GM18907 (cell line): ENCODE data around the gene JPH3.

Experiments
- ATAC-seq: cut with Tn5 transposase; IDR thresholded peaks from one replicate; pipeline ENCODE4 v1.9.1; 2021; ENCODE audit warnings: mild to moderate bottlenecking, moderate library complexity; ENCODE audit not compliant: unreplicated experiment

JPH3 gene

DNA sequence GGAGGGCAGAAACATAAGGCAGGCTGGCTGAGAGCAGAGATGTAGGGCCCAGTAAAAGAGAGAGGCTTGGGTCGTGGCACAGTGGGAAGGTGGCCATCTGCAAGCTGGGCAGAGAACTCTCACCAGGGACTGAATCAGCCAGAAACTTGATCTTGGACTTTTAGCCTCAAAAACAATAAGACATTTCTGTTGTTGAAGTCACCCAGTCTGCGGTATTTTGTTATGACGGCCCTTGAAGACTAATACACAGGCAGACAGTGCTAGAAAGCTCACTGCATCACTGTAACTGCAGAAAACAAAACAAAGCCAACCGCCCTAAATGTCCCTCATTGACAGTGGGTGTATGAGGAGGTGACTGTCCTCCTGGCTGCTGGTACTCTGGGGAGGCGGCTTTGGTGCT lies 3.9 kb upstream of the JPH3 start:
- no peak for ATAC-seq

DNA sequence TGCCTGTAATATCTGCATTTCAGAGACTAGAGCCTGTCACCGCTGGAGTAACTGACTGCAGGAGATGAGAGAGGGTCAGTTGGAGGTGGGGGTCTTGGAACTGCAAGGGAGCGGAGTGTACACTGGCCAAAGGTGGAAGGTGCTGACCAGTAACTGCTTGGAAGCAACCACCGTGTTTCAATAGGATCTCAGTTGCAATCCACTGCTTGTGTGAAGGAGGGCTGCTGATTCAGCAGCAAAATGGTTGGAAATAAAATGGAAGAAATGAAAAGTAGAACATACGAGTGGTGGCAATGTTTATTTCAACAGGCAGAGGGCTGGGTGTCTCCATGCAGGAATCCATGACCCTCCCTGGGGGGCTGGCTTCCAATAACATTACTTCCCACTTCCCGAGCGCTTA lies 2.1 kb upstream of the JPH3 start:
- ATAC-seq, result no peak

DNA sequence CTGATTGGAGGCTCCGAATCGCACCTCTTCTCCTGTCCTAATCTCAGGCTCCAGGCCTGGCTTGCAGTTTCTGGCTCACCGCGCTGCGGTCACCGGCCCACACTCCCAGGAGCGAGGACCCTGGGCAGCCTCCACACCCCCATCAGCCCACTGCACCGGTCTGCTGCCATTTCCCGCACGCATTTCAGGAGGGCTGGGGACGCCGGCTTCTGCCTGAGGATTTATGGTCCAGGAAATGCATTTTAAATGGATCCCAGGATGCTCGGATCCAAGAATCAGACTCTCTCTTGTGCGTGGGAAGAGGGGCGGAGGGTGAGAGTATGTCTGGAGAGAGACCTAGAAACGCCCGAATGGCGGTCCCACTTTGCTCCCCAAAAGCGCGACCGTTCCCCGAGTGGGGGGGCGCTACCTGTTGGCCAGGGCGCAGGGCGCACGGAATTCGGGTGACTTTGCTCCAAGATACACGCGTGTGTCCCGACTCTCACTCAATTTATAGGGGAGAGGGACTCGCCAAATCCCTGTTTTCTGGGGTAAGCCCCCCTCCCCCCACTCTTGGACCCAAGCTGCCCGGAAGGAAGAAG lies 817 bp upstream of the JPH3 start:
- ATAC-seq, result no peak

DNA sequence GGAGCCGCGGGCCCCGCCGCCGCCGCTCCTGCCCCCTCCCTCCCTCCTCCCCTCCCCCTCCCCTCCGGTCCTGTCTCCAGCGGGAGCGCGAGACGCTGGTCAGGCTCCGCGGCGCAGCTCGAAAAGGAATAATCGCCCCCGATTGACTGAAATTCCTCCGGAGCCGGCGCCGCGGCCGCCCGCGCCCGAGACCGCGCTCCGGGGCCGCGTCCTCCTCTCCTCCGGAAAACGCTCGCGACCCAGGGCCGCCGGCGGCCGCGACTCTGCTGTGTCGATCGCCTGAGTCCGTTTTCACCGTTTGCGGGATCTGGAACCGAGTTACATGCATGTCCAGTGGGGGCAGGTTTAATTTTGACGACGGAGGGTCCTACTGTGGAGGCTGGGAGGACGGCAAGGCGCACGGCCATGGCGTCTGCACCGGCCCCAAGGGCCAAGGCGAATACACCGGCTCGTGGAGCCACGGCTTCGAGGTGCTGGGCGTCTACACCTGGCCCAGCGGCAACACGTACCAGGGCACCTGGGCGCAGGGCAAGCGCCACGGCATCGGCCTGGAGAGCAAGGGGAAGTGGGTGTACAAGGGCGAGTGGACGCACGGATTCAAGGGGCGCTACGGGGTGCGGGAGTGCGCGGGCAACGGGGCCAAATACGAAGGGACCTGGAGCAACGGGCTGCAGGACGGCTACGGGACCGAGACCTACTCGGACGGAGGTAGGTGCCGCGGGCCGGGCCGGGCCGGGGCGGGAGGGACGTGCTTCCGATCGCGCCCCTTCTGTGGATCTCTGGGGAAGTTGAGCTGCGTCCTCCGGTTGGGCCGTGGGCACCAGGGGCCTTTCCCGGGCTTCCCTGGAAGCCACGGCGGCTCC lies 744 bp downstream of the JPH3 start:
- no peak for ATAC-seq

DNA sequence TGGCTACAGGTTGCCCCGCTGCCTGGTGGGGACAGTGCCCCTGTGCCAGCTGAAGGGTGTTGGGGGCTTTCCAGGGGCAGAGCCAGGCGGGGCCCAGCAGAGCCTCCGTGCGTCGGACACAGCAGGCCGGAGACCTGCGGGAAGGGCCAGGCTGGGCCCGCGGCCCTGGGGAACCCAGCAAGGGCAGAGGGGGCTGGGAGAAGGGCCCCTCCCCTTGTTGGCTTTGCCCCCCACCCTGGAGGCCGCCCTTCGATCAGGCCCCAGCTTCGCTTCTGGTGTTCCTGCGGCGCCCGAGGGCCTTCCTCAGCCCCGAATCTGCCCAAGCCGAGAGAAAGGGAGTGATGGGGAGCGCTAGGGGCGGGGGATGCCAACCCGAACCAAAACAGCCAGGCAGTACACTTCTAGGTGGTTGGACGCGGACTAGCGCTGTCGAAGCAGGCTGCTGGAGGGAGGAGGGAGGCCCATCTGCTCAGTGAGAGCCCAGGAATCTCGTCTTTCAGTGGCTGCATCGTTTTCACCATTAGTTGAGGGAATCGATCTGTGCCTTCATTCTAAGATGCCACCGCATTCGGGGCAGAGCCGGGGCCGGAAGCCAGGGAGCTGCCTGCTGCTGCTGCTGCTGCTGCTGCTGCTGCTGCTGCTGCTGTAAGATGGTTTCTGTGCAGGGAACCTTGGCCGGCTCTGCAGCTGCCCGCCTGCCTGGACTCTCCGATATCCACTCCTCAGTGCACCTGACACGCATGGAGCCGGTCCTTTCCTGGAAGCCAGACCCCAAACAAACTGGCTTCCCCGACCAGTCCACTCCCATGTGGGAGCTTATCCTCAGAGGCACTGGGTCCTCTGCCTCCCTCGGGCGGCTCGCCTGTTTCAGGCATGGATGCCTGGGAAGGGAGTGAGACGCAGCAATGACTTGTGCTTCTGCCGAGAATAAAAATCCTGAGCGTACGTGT lies 1.7 kb downstream of the JPH3 start:
- no peak for ATAC-seq

DNA sequence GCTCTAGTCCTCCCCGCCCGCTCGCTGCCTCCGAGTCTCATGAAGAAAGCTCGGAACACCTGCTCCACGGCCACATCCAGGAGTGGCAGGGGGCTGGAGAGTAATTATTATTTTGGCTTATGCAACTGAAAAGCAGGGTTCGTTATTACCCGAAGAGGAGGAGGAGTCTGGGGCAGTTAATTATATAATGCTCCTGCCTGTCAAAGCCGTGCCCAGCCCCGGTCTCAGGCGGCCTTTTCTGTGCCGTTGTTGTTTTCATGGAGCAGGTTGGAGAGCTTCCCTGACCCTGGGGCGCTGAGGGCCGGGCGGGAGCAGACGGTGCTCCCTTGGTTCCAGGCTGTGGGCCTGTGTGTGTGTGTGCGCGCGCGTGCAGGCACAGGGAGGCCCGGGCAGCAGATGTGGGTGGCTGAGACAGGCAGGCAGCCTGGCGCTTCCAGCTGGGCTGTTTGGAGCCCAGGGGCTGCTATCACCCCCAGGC lies 2.4 kb downstream of the JPH3 start:
- no peak for ATAC-seq

DNA sequence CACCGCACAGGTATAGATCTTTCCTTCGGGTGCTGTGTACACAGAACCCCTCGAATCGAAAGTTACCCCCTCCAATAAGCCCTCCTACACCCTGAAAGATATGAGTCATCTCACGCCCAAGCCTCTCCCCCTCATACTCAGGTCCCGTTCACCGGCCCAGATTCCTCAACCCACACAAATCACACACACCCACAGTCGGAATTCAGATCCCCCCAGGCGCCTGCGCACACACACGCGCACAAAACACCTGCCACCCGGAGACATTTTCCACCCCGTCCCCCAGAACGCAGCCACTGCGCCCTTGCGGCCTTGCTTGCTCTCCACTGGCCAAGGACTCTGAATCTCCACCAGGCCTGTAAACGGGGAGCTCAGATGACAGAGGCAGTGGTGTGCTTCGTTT lies 4.9 kb downstream of the JPH3 start:
- no peak for ATAC-seq

DNA sequence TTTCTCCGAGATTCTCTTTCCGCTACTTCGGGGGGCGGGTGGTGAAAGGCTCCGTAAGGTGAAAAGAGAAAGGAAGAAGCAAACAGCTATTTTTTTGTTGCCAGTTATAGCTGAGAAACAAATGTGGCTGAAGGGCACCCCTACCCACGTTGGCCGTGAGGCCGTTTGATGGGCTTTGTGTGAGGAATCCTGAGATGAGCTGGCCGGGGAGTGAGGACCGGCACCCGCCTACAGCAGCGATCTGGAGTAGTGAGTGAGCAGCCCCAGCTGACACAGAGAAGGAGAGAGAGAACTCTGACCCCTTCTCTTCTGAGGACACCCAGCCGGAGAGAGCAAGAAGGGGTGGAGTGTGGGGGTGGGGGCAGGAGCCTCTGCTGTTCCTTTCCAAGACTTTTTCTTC lies 5.6 kb downstream of the JPH3 start:
- no peak for ATAC-seq

DNA sequence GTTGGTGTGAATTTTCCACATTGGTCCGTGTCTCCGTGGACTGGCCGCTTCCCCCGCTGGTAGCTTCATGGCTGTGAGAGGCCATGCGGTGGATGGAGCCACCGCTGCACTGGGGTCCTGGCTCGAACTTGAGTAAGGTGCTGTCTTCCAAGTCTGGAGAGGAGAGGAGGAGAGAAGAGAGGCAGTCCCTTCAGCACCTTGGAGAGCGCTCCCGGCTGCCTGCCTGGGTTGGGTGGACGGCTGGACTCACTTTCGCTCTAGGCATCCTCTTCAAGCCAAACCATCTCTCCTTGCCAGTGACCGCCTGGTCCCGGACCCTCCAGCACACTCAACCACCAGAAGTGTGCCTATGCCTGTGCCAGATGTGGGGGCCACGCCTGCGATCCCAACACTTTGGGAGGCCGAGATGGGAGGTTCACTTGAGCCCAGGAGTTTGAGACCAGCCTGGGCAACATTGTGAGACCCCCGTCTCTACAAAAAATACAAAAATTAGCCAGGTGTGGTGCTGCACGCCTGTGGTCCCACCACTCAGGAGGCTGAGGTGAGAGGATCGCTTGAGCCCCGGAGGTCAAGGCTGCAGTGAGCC lies 6.2 kb downstream of the JPH3 start:
- no peak for ATAC-seq

DNA sequence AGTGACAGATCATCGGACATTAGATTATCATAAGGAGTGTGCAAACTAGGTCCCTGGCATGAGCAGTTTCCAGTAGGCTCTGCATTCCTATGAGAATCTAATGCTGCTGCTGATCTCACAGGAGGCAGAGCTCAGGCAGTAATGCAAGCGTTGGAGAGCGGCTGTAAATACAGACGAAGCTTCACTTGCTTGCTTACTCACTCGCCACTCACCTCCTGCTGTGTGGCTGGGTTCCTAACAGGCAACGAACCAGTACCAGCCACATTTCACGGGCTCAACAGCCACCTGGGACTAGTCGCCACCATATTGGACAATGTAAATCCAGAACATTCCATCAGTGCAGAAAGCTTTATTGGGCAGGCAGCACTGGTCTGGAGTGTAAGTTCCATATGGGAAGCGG lies 7.7 kb downstream of the JPH3 start:
- no peak for ATAC-seq

DNA sequence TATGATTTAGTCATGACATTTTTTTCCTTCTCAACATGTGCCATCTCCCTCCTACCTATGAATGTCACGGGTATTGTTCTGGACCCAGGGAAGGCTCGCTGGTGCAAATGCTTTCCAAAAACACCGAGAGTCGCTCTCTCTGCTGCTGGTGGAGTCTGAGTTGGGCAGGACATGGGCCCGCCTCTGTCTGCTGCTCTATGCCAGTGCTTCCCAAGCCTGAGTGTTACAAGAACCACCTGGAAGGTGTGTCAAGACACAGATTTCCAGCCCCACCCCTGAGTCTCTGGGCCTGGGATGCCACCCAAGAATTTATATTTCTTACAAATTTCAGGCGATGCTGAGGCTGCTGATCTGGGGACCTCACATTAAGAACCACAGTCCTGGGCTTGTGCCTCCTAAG lies 9.1 kb downstream of the JPH3 start:
- no peak for ATAC-seq

DNA sequence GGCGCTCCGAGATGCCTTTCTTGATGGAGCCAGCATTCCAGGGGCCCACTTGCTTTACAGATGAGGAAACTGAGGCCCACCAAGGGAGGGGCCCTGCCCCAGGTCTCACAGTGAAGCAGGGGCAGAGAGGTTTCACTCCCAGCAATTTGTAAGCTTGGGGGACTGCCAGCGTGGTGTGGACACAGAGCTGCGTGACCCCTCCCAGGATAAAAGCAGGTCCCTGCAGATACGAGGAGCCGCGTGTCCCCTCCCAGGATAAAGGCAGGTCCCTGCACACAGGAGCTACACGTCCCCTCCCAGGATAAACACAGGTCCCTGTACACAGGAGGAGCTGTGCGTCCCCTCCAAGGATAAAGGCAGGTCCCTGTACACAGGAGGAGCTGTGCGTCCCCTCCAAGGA lies 11.7 kb downstream of the JPH3 start:
- ATAC-seq, result no peak

DNA sequence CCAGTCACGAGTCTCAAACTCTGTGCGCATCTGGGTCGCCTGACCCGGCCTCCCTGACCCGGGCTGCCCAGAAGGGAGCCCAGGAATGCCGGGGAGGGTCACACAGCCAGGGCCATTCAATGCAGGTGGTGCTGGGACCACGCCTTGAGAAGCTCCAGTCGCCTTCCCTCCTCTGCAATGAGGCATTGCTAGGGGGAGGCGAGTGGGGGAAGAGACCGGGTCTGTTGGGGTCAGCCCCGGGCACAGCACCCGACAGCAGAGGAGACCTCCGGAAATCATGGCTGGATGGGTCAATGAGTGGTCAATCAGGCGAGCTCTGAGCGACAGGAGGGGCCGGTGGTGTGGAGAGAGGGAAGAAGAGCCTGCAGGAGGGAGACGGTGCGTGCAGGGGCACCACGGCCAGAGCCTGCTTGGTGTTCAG lies 13.3 kb downstream of the JPH3 start:
- ATAC-seq, result no peak

DNA sequence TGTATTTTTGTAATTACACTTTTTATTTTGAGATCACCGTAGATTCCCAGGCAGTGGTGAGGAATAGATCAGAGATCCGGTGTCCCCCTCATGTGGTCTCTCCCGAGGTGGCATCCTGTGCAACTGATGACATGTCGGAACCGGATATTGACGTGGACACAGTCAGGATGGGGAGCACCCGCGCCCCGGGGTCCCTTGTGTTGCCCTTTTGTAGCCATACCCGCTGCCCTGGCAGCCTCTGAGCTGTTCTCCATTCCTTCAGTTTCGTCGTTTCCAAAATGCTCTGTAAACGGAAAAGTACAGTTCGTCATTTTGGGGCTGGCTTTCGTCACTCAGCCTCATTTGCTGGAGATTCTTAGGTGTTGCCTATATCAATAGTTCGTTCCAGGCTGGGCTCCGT lies 14.2 kb downstream of the JPH3 start:
- ATAC-seq, result no peak

DNA sequence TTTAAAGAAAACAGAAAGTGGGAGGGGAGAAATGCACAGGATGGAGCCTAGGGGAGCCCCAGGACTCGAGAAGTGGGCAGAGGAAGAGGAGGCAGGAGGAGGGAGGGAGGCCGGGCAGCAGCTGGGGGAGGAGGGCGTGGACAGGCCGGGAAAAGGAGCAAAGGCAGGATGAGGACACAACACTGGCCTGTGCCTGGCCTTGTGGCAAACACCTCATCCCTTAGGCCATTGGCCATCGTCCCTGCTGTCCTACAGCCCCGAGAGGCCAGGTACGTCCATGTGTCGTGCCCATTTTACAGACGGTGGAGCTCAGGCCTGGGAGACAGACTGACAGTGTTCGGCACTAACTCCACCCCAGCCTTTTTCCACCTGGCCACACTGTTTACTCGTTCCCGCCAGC lies 15.9 kb downstream of the JPH3 start:
- ATAC-seq, result no peak

DNA sequence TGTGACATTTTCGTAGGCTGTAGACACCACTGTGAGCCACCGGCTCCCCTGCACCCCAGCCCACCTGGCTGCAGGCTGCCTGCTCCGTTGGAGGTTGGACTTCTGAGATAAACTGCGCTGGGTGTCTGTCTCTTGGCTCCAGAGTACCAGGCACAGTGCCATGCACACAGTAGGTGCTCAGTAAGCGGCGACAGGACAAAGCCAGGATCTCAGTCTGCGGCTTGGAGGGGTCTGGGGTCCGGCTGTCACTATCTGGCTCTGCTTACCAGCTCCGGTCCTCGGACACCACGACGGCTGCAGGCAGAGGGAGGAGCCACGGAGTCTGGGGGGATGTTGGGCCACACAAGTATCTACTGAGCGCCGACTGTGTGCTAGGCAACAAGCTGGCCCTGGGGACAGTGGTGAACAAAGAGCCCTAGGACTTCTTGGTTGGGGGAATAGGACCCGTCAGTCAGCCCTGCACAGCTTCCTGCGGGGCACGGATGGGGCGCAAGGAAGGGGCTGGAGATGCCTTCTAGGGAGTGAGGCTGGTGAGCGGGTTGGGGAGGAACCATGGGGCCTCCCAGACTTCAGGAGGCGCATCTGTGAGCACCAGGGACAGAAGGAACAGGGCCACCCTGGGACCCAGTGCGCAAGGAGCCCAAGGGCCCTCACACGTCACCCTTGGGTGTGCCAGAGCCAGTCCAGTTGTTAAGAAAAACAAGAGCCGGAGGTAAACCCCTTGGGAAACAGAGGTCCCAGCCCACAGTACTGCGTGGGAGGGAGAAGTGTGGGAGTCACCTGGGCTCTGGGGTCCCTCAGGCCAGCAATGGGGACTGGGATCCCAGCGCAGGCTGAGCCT lies 17.3 kb downstream of the JPH3 start:
- no peak for ATAC-seq

DNA sequence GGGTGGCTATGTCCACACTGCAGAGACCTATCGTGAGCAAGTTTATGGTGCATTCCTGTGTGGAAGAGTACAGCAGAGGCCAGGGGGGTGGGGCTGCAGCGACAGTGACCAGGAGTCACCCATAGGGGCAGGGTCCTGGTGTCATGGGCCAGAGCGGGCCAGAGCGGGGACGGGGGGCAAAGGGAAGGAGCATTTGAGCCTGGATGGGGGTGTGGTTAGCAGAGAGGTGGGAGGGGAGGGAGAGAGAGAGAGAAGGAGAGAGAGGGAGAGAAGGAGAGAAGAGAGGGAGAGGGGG lies 17.8 kb downstream of the JPH3 start:
- no peak for ATAC-seq

DNA sequence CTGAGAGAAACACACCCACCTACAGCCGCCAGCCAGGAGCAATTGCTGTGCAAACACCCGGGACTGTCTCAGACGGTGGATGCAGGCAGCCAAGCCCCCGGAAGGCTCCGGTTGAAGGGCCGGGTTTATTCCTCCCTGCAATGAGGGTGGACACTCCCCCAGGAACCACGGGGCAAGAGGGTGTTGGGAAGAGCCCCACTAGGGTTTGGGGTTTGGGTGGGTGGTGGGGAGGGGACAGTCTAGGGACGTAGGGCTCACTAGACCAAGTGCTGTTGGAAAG lies 19.2 kb downstream of the JPH3 start:
- ATAC-seq, result no peak

DNA sequence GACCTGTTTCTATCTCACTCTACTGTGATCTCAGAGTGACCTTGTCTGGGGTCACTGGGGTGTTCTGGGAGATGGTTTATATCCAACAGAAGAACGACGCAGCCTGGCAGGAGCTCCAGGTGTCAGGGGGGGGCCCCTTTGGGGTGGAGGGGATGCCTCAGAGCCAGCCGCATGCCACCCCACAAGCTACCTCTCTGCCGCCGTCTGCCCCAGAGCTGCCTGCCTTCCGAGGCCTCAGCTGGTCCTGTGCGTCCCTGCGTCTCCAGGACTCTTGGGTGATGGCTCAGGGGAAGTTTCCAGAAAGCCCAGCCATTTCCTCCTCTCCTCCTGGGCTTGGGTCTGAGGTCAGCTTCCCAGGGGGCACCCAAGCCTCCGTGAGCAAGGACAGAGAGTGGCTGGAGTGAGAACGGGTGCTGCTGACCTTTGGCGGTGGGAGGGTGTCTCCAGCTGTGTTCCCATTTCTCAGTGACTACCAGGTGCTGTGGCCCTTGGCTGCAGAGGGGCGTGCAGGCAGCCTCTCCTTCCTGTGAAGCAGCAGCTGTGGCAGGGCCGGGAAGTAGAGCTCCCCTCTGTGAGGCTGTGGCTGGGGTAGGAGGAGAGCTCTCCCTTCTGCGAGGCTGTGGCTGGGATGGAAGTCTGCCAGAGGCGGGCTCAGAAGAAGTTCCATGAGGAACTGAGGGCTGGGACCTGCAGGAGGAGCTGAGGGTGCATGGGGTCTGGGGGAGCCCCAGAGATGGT lies 19.8 kb downstream of the JPH3 start:
- no peak for ATAC-seq

DNA sequence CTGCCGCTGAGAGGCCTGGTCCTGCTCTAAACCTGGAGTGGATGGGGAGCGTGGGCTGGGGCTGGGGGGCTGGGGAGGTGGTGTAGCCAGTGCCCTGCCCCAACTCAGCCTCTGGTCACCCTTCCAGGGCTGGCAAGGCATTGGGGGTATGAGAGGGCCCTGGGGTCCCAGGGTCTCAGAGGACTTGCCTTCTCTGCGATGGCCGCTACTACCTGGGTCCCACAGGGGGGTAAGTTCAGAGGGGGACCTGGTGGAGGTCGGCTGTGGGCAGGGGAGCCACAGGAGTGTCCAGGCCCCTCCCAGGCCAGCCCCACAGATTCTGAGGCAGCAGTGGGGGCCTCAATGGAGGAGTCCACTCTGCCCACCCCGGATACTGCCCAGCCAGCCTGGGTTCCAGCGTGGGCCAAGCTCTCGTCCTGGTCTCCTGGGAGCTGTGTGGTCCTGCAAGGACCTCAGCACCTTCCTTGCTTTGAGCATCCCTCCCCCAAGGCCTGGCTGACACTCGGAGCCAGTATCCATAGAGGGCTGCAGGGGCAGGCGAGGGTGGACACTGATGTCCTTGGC lies 20.5 kb downstream of the JPH3 start:
- ATAC-seq, result no peak
